Type B pancreatic cell (in vitro differentiated cells): ENCODE measurements around the gene ZNF423. TPM values are rescaled to one million over a fixed set of nuclear protein-coding genes. Genes with fewer than 3 reads are reported as not detected.
"Not testable (repeated sequence)": the region's sequence is repeated elsewhere in the genome, so short reads cannot be mapped to it uniquely, and the experiment has no call there.

Experiments used
- DNase-seq: peaks from one replicate; pipeline ENCODE4 v3.0.0; 2021; ENCODE audit warnings: mixed read lengths; ENCODE audit not compliant: unreplicated experiment; ENCODE audit errors: extremely low spot score
- H3K27ac Mint-ChIP-seq: 2 replicates; pipeline ENCODE4 v1.8.0; 2021; ENCODE audit warnings: mild to moderate bottlenecking, mixed read lengths
- H3K27me3 Mint-ChIP-seq: 2 replicates; pipeline ENCODE4 v1.8.0; 2021; ENCODE audit warnings: mixed read lengths
- H3K36me3 Mint-ChIP-seq: 2 replicates; pipeline ENCODE4 v1.8.0; 2021; ENCODE audit warnings: mixed read lengths
- H3K4me1 Mint-ChIP-seq: one replicate; pipeline ENCODE4 v1.8.0; 2021; ENCODE audit warnings: mixed read lengths; ENCODE audit not compliant: unreplicated experiment
- H3K4me3 Mint-ChIP-seq: 2 replicates; pipeline ENCODE4 v1.8.0; 2021; ENCODE audit warnings: mild to moderate bottlenecking, mixed read lengths
- H3K9me3 Mint-ChIP-seq: 2 replicates; pipeline ENCODE4 v1.8.0; 2021; ENCODE audit warnings: mixed read lengths
- CTCF ChIP-seq: fragments of 200-600 bp; sonication (generic); conservative IDR thresholded peaks from 2 replicates; pipeline ENCODE4 v1.5.0; 2021; ENCODE audit warnings: antibody characterized with exemption, mild to moderate bottlenecking
- total RNA-seq: library from RNA; stranded (reverse); gene quantifications from 2 replicates; pipeline ENCODE4 v1.2.1, GENCODE V29; 2021; ENCODE audit warnings: low replicate concordance

ZNF423 gene
- total RNA-seq, 1 donor from 2014 or later, result 72.6 TPM

GRCh38 chr16:49513040-49513439 is 342.9 kb downstream of the ZNF423 start:
- no peak overlapping the region for H3K27ac Mint-ChIP-seq
- no peaks in the 10 kb centered on the region for H3K9me3 Mint-ChIP-seq
- DNase-seq, result no peak
- peaks cover 8% of the 10 kb centered on the region for H3K4me1 Mint-ChIP-seq
- TF ChIP-seq CTCF, result peak; percentile 37
- no peaks in the 10 kb centered on the region for H3K27me3 Mint-ChIP-seq
- H3K4me3 Mint-ChIP-seq, result no peak overlapping the region
- no peaks in the 10 kb centered on the region for H3K36me3 Mint-ChIP-seq

DNA sequence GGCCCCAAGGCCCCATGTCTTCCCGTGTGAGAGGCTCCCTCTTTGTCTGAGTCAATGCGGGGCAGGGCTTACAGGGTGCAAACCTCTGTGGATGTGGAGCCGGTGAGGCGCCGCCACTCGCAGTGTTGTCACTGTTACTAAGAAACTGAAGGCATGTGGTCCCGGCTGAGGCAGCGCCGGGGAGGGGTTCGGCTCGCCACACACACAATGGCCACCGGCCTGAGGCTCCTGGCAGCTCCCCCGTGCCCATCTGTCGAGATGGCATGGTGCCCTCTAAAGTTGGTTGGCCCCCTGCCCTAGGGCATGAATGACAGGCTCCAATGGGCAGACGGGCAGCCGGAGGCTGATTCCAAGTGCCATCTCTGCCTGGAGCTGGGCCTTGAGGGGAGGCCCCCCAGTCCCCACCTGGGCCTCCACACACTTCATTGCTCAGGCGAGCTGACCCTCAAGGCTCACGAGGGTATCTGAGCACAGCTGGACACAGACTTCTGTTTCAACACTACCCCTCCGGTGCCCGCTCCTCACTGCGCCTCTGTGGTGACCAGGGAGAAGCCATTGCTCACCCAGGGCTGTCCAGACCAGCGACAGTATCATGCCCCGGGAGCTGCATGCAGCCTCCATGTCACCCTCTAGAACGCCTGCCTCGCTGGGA is 345.1 kb downstream of the ZNF423 start:
- Mint-ChIP-seq H3K4me3 (no peak overlapping the region), H3K4me1 (peaks cover 8% of the 10 kb centered on the region), H3K9me3 (no peaks in the 10 kb centered on the region), H3K27me3 (no peaks in the 10 kb centered on the region), H3K27ac (no peak overlapping the region), H3K36me3 (peaks cover 5% of the 10 kb centered on the region)
- TF ChIP-seq CTCF, result no peak
- DNase-seq, result no peak

GRCh38 chr16:49510141-49510540 is 345.8 kb downstream of the ZNF423 start:
- no peak overlapping the region for H3K4me3 Mint-ChIP-seq
- H3K27ac Mint-ChIP-seq, result no peak overlapping the region
- H3K4me1 Mint-ChIP-seq, result peaks cover 12% of the 10 kb centered on the region
- H3K9me3 Mint-ChIP-seq, result no peaks in the 10 kb centered on the region
- peaks cover 5% of the 10 kb centered on the region for H3K36me3 Mint-ChIP-seq
- no peaks in the 10 kb centered on the region for H3K27me3 Mint-ChIP-seq
- no peak for TF ChIP-seq CTCF
- no peak for DNase-seq

DNA sequence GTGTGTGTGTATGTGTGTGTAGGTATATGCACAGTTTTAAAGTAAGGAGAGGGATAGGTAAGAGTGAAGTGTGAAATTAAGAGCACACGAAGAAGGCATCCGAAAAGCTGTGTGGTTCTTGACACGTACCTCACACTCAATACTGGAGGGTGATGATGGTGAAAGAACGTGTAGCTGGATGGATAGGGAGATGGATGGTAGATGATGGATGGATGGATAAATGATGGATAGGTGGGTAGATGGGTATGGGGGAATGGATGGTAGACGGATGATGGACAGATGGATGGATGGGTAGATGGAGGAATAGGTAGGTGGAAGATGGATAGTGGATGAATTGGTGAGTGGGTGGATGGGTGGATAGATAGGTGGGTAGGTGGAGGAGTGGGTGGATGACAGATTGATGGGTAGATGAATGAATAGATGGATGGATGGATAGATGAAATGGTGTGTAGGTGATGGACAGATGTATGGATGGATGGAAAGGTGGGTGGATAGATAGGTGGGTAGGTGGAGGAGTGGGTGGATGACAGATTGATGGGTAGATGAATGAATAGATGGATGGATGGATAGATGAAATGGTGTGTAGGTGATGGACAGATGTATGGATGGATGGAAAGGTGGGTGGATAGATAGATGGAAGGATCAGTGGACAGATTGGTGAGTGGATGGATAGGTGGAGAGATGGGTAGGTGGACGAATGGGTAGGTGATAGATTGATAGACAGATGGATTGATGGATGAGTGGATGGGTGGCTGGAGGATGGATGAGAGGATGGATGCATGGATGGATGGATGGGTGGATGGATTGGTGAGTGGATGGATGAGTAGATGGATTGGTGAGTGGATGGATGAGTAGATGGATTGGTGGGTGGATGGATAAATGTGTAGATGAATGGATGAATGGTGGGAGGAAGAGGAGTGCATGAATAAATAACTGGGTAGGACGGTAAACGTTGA is 349.6 kb downstream of the ZNF423 start:
- H3K4me1 Mint-ChIP-seq, result peaks cover 19% of the 10 kb centered on the region
- H3K36me3 Mint-ChIP-seq, result peaks cover 10% of the 10 kb centered on the region
- not testable (repeated sequence) for H3K4me3 Mint-ChIP-seq, H3K27ac Mint-ChIP-seq, DNase-seq, H3K9me3 Mint-ChIP-seq, H3K27me3 Mint-ChIP-seq

GRCh38 chr16:49505556-49505955 is 350.4 kb downstream of the ZNF423 start:
- no peak overlapping the region for H3K27ac Mint-ChIP-seq
- no peak for DNase-seq
- no peak for TF ChIP-seq CTCF
- no peaks in the 10 kb centered on the region for H3K9me3 Mint-ChIP-seq
- peaks cover 10% of the 10 kb centered on the region for H3K36me3 Mint-ChIP-seq
- H3K4me3 Mint-ChIP-seq, result no peak overlapping the region
- H3K4me1 Mint-ChIP-seq, result peaks cover 19% of the 10 kb centered on the region
- H3K27me3 Mint-ChIP-seq, result no peaks in the 10 kb centered on the region

- Mint-ChIP-seq H3K4me1 (peaks cover 22% of the 10 kb centered on the region), H3K27me3 (no peaks in the 10 kb centered on the region), H3K9me3 (no peaks in the 10 kb centered on the region), H3K36me3 (peaks cover 10% of the 10 kb centered on the region), H3K27ac (no peak overlapping the region), H3K4me3 (no peak overlapping the region)
- no peak for TF ChIP-seq CTCF
- DNase-seq, result no peak
Observed at GRCh38 chr16:49504626-49505025, 351.3 kb downstream of the ZNF423 start.
